ENCODE results near the gene RAB25. TPM values are rescaled to one million over a fixed set of nuclear protein-coding genes. Genes with fewer than 3 reads are reported as not detected.

The RAB25 gene
- total and polyA plus RNA-seq, 2 of the 13 experiments (the other 11 are each of a cell fraction or from before 2014, with no cell fraction given): 0.20 to 0.22 TPM

DNA sequence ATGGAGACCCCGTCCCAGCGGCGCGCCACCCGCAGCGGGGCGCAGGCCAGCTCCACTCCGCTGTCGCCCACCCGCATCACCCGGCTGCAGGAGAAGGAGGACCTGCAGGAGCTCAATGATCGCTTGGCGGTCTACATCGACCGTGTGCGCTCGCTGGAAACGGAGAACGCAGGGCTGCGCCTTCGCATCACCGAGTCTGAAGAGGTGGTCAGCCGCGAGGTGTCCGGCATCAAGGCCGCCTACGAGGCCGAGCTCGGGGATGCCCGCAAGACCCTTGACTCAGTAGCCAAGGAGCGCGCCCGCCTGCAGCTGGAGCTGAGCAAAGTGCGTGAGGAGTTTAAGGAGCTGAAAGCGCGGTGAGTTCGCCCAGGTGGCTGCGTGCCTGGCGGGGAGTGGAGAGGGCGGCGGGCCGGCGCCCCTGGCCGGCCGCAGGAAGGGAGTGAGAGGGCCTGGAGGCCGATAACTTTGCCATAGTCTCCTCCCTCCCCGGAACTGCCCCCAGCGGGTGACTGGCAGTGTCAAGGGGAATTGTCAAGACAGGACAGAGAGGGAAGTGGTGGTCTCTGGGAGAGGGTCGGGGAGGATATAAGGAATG lies 54.1 kb downstream of the RAB25 start (continued):
- TF ChIP-seq, protein P1, sequence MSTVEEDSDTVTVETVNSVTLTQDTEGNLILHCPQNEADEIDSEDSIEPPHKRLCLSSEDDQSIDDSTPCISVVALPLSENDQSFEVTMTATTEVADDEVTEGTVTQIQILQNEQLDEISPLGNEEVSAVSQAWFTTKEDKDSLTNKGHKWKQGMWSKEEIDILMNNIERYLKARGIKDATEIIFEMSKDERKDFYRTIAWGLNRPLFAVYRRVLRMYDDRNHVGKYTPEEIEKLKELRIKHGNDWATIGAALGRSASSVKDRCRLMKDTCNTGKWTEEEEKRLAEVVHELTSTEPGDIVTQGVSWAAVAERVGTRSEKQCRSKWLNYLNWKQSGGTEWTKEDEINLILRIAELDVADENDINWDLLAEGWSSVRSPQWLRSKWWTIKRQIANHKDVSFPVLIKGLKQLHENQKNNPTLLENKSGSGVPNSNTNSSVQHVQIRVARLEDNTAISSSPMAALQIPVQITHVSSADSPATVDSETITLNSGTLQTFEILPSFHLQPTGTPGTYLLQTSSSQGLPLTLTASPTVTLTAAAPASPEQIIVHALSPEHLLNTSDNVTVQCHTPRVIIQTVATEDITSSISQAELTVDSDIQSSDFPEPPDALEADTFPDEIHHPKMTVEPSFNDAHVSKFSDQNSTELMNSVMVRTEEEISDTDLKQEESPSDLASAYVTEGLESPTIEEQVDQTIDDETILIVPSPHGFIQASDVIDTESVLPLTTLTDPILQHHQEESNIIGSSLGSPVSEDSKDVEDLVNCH (CRISPR knock-in tag; IDR thresholded peaks at IDR 0.05): no peak
- no peak for TF ChIP-seq FOXJ3 (CRISPR knock-in tag; IDR thresholded peaks at IDR 0.05; ENCODE audit: borderline replicate concordance)
- TF ChIP-seq MXD4 (CRISPR knock-in tag; IDR thresholded peaks at IDR 0.05): no peak
- TF ChIP-seq ZNF343 (CRISPR knock-in tag; IDR thresholded peaks at IDR 0.05): no peak
- TF ChIP-seq, protein P2, sequence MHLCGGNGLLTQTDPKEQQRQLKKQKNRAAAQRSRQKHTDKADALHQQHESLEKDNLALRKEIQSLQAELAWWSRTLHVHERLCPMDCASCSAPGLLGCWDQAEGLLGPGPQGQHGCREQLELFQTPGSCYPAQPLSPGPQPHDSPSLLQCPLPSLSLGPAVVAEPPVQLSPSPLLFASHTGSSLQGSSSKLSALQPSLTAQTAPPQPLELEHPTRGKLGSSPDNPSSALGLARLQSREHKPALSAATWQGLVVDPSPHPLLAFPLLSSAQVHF (CRISPR knock-in tag; IDR thresholded peaks at IDR 0.05): no peak
- TF ChIP-seq, protein P3, sequence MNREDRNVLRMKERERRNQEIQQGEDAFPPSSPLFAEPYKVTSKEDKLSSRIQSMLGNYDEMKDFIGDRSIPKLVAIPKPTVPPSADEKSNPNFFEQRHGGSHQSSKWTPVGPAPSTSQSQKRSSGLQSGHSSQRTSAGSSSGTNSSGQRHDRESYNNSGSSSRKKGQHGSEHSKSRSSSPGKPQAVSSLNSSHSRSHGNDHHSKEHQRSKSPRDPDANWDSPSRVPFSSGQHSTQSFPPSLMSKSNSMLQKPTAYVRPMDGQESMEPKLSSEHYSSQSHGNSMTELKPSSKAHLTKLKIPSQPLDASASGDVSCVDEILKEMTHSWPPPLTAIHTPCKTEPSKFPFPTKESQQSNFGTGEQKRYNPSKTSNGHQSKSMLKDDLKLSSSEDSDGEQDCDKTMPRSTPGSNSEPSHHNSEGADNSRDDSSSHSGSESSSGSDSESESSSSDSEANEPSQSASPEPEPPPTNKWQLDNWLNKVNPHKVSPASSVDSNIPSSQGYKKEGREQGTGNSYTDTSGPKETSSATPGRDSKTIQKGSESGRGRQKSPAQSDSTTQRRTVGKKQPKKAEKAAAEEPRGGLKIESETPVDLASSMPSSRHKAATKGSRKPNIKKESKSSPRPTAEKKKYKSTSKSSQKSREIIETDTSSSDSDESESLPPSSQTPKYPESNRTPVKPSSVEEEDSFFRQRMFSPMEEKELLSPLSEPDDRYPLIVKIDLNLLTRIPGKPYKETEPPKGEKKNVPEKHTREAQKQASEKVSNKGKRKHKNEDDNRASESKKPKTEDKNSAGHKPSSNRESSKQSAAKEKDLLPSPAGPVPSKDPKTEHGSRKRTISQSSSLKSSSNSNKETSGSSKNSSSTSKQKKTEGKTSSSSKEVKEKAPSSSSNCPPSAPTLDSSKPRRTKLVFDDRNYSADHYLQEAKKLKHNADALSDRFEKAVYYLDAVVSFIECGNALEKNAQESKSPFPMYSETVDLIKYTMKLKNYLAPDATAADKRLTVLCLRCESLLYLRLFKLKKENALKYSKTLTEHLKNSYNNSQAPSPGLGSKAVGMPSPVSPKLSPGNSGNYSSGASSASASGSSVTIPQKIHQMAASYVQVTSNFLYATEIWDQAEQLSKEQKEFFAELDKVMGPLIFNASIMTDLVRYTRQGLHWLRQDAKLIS (CRISPR knock-in tag; IDR thresholded peaks at IDR 0.05): no peak
- TF ChIP-seq ZNF235 (CRISPR knock-in tag; IDR thresholded peaks at IDR 0.05; ENCODE audit: borderline replicate concordance): no peak
- TF ChIP-seq MEIS1 (CRISPR knock-in tag; IDR thresholded peaks at IDR 0.05; ENCODE audit: borderline replicate concordance): no peak; the same call in 1 of the 2 replicates
- TF ChIP-seq RNF2 (conservative IDR thresholded peaks at IDR 0.05; ENCODE audit: low read depth): no peak
- TF ChIP-seq REXO4 (CRISPR knock-in tag; IDR thresholded peaks at IDR 0.05; ENCODE audit: borderline replicate concordance): no peak
- TF ChIP-seq, protein P4, sequence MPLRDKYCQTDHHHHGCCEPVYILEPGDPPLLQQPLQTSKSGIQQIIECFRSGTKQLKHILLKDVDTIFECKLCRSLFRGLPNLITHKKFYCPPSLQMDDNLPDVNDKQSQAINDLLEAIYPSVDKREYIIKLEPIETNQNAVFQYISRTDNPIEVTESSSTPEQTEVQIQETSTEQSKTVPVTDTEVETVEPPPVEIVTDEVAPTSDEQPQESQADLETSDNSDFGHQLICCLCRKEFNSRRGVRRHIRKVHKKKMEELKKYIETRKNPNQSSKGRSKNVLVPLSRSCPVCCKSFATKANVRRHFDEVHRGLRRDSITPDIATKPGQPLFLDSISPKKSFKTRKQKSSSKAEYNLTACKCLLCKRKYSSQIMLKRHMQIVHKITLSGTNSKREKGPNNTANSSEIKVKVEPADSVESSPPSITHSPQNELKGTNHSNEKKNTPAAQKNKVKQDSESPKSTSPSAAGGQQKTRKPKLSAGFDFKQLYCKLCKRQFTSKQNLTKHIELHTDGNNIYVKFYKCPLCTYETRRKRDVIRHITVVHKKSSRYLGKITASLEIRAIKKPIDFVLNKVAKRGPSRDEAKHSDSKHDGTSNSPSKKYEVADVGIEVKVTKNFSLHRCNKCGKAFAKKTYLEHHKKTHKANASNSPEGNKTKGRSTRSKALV (CRISPR knock-in tag; IDR thresholded peaks at IDR 0.05): peak; percentile 54; the same call in 1 of the 2 replicates
- TF ChIP-seq, protein P5, sequence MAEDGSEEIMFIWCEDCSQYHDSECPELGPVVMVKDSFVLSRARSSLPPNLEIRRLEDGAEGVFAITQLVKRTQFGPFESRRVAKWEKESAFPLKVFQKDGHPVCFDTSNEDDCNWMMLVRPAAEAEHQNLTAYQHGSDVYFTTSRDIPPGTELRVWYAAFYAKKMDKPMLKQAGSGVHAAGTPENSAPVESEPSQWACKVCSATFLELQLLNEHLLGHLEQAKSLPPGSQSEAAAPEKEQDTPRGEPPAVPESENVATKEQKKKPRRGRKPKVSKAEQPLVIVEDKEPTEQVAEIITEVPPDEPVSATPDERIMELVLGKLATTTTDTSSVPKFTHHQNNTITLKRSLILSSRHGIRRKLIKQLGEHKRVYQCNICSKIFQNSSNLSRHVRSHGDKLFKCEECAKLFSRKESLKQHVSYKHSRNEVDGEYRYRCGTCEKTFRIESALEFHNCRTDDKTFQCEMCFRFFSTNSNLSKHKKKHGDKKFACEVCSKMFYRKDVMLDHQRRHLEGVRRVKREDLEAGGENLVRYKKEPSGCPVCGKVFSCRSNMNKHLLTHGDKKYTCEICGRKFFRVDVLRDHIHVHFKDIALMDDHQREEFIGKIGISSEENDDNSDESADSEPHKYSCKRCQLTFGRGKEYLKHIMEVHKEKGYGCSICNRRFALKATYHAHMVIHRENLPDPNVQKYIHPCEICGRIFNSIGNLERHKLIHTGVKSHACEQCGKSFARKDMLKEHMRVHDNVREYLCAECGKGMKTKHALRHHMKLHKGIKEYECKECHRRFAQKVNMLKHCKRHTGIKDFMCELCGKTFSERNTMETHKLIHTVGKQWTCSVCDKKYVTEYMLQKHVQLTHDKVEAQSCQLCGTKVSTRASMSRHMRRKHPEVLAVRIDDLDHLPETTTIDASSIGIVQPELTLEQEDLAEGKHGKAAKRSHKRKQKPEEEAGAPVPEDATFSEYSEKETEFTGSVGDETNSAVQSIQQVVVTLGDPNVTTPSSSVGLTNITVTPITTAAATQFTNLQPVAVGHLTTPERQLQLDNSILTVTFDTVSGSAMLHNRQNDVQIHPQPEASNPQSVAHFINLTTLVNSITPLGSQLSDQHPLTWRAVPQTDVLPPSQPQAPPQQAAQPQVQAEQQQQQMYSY (CRISPR knock-in tag; IDR thresholded peaks at IDR 0.05): no peak; the same call in 1 of the 2 replicates
- no peak for TF ChIP-seq CEBPG (CRISPR knock-in tag; IDR thresholded peaks at IDR 0.05)
- TF ChIP-seq RFX5 (IDR thresholded peaks at IDR 0.05; ENCODE audit: low read depth, low read length): no peak
- peak; percentile 36; the same call in 1 of the 2 replicates for TF ChIP-seq ZNF263 (CRISPR knock-in tag; IDR thresholded peaks at IDR 0.05)
- no peak for TF ChIP-seq NCOA2 (CRISPR knock-in tag; IDR thresholded peaks at IDR 0.05)
- no peak for TF ChIP-seq ZNF75D (CRISPR knock-in tag; IDR thresholded peaks at IDR 0.05; ENCODE audit: borderline replicate concordance)
- TF ChIP-seq DR1 (CRISPR knock-in tag; IDR thresholded peaks at IDR 0.05): no peak
